ENCODE data around the gene TNKS2.

DNA sequence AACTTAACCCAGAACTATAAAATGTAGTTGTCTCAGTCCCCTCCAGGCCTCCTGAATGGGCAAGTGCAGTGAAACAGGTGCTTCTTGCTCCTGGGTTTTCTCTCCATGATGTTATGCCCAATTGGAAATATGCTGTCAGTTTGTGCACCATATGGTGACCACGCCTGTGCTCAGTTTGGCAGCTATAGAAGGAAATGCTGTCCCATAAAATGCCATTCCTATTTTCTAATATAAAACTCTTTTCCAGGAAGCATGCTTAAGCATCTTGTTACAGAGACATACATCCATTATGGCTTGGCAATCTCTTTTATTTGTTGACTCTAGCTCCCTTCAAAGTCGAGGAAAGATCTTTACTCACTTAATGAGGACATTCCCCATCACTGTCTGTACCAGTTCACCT lies 65.9 kb downstream of the TNKS2 start:
- TF ChIP-seq POLR2A (IDR thresholded peaks at IDR 0.05) (no peak), CTCF (IDR thresholded peaks at IDR 0.05) (no peak), POLR2AphosphoS5 (IDR thresholded peaks at IDR 0.05; ENCODE audit: insufficient read depth in 1 of 2, low read depth in 1 of 2) (no peak)
